HepG2 (cell line): Measurements from ENCODE around the gene UST. TPM values are rescaled to one million over a fixed set of nuclear protein-coding genes. Genes with fewer than 3 reads are reported as not detected.

Experiments
- ATAC-seq: fragments of 200-7000 bp; cut with Tn5 transposase; 3 replicates; pipeline ENCODE4 v1.9.1; 2020; ENCODE audit warnings: mild to moderate bottlenecking, moderate library complexity
- BruUV-seq: library from RNA; stranded (reverse); fragments of 400-500 nt; replicated peaks from 2 replicates; lab custom pipeline; 2021; lab: Mats Ljungman, UMichigan
- CTCF ChIA-PET: fragments of 300-600 bp; formaldehyde crosslinking; extraction: SDS; loops from one replicate; lab custom pipeline; 2021; ENCODE audit warnings: low total read pairs, inconsistent platforms, low intra/inter-chr PET ratio; lab: Yijun Ruan, JAX
- POLR2A ChIA-PET: fragments of 350-600 bp; sonication (Branson Sonifier 250); formaldehyde crosslinking; loops from one replicate; lab custom pipeline; 2020; ENCODE audit warnings: antibody characterized with exemption, inconsistent platforms; lab: Yijun Ruan, JAX
- DNase-seq: peaks from one replicate; pipeline ENCODE4 v3.0.0-alpha.2; 2015; ENCODE audit warnings: low spot score
- FAIRE-seq: peaks from 3 replicates; lab custom pipeline; 2011; peaks lifted over from hg19 to GRCh38; lab: Jason Lieb, UNC
- H2AFZ ChIP-seq: one replicate; pipeline ENCODE4 v1.6.1; 2011; ENCODE audit warnings: low read length, inconsistent platforms
- H3K27ac ChIP-seq: fragments of 300-600 bp; 3 replicates; pipeline ENCODE4 v1.8.0; 2011; ENCODE audit warnings: mixed run types, mild to moderate bottlenecking, mixed read lengths, low read length, inconsistent platforms; ENCODE audit not compliant: insufficient read depth; ENCODE audit errors: extremely low read length
- H3K27me3 ChIP-seq, 2 experiments: fragments of 200-600 bp in 1 of 2; 2 replicates in 1 of 2; 3 replicates in 1 of 2; pipeline versions ENCODE4 v1.6.0 to v1.8.0; 2011; ENCODE audit warnings: low read length in 2 of 2, mild to moderate bottlenecking in 2 of 2, moderate library complexity in 2 of 2, inconsistent platforms in 1 of 2; ENCODE audit not compliant: insufficient read depth in 2 of 2, control insufficient read depth in 1 of 2
- H3K36me3 ChIP-seq, 2 experiments: fragments of 200-600 bp in 1 of 2; replicated peaks in 1 of 2; 2 replicates in 1 of 2; 3 replicates in 1 of 2; pipeline versions ENCODE4 v1.5.1 to v1.8.0; 2011; ENCODE audit warnings: low read length in 2 of 2, inconsistent platforms in 1 of 2; ENCODE audit not compliant: insufficient read depth in 2 of 2, control insufficient read depth in 1 of 2
- H3K4me1 ChIP-seq: 2 replicates; pipeline ENCODE4 v1.5.1; 2012; ENCODE audit warnings: low read length, inconsistent platforms; ENCODE audit not compliant: insufficient read depth
- H3K4me2 ChIP-seq: 2 replicates; pipeline ENCODE4 v1.6.0; 2011; ENCODE audit warnings: low read depth, low read length, inconsistent platforms
- H3K4me3 ChIP-seq, 3 experiments: fragments of 200-600 bp in 1 of 3; sonication (generic), shearing (Covaris generic) in 1 of 3; replicated peaks in 1 of 3; 2 replicates each; pipeline ENCODE4 v1.5.1; 2011 to 2016; ENCODE audit warnings: low read length in 3 of 3, inconsistent platforms in 2 of 3, low read depth in 2 of 3, mild to moderate bottlenecking in 2 of 3, control low read depth in 1 of 3, mixed read lengths in 1 of 3; ENCODE audit not compliant: insufficient read depth in 1 of 3
- H3K79me2 ChIP-seq: one replicate; pipeline ENCODE4 v1.6.1; 2011; ENCODE audit warnings: low read length, inconsistent platforms; ENCODE audit not compliant: insufficient read depth
- H3K9ac ChIP-seq: 2 replicates; pipeline ENCODE4 v1.6.0; 2011; ENCODE audit warnings: mild to moderate bottlenecking, low read depth, low read length, inconsistent platforms; ENCODE audit not compliant: insufficient read depth
- H3K9me3 ChIP-seq: 2 replicates; pipeline ENCODE4 v1.5.1; 2012; ENCODE audit warnings: mild to moderate bottlenecking, low read length
- H4K20me1 ChIP-seq: 2 replicates; pipeline ENCODE4 v1.6.0; 2011; ENCODE audit warnings: inconsistent platforms, mild to moderate bottlenecking, low read length, moderate library complexity; ENCODE audit not compliant: insufficient read depth
- CENPX ChIP-seq: sonication (generic); formaldehyde crosslinking; IDR thresholded peaks from 2 replicates; pipeline ENCODE4 v1.9.0; 2021; ENCODE audit warnings: mild to moderate bottlenecking, missing genetic modification reagents, moderate library complexity
- IKZF4 ChIP-seq: sonication (generic); formaldehyde crosslinking; IDR thresholded peaks from 2 replicates; pipeline ENCODE4 v1.5.1; 2020; ENCODE audit warnings: borderline replicate concordance, mild to moderate bottlenecking, low read depth, missing genetic modification reagents; ENCODE audit errors: not compliant biosample characterization
- MAFF ChIP-seq: IDR thresholded peaks from 2 replicates; pipeline ENCODE4 v1.6.1; 2011; ENCODE audit warnings: low read depth, low read length, improper control_type of control experiment
- NPAS2 ChIP-seq: sonication (generic); formaldehyde crosslinking; IDR thresholded peaks from 2 replicates; pipeline ENCODE4 v1.8.0; 2022; ENCODE audit warnings: mild to moderate bottlenecking, missing genetic modification reagents, borderline replicate concordance
- SRSF4 ChIP-seq: fragments of 200-400 bp; formaldehyde crosslinking; IDR thresholded peaks from one replicate; pipeline ENCODE4 v1.6.1; 2018; ENCODE audit warnings: mild to moderate bottlenecking, low read depth, low read length, moderate library complexity; ENCODE audit not compliant: poor library complexity, severe bottlenecking
- ZNF776 ChIP-seq: sonication (generic); formaldehyde crosslinking; IDR thresholded peaks from 2 replicates; pipeline ENCODE4 v1.4.0; 2020; ENCODE audit warnings: mild to moderate bottlenecking, missing genetic modification reagents
- ZNF839 ChIP-seq: sonication (generic); formaldehyde crosslinking; IDR thresholded peaks from 2 replicates; pipeline ENCODE4 v1.4.0; 2020; ENCODE audit warnings: missing genetic modification reagents, mild to moderate bottlenecking, borderline replicate concordance
- WGBS: methylation state at CpG from one replicate; pipeline ENCODE4 v1.1.6; 2017; ENCODE audit warnings: low lambda C conversion rate; 5-methylcytosine and 5-hydroxymethylcytosine counted together
- in situ Hi-C: cut with HindIII; loops from 2 replicates; pipeline ENCODE4 v1.10.0; 2017; ENCODE audit warnings: low pct_unique_long_range_greater_than_20kb; ENCODE audit not compliant: extremely low pct_ligation_motif_present
- intact Hi-C: fragments of 100-400 bp; cut with micrococcal nuclease; formaldehyde crosslinking; loops from one replicate; pipeline ENCODE4 v1.10.0; 2022; ENCODE audit not compliant: unreplicated experiment
- polyA plus RNA-seq, 8 experiments: library from polyadenylated mRNA; depleted of rRNA in 3 of 8; stranded (reverse) in 7 of 8; unstranded in 1 of 8; fragments of >200 nt; fragmentation: Illumina TruSeq in 4 of 8; extraction: Trizol in 4 of 8; gene quantifications; 2 replicates each; pipeline versions ENCODE4 v1.2.1 to v1.2.3, GENCODE V29; 2011 to 2016; ENCODE audit warnings: low read depth in 4 of 8, missing spikeins in 1 of 8, mixed read lengths in 1 of 8; ENCODE audit not compliant: insufficient read depth in 1 of 8
- total RNA-seq, 5 experiments: library from RNA; depleted of rRNA; stranded (reverse); fragments of >200 nt; fragmentation: Illumina TruSeq; extraction: Trizol; gene quantifications; 2 replicates each; pipeline ENCODE4 v1.2.3, GENCODE V29; 2016; ENCODE audit warnings: low read depth in 1 of 5
- TF ChIP-seq, protein P1 (sequence below): sonication (generic); formaldehyde crosslinking; IDR thresholded peaks from 2 replicates; pipeline ENCODE4 v1.9.0; 2021; ENCODE audit warnings: missing genetic modification reagents, borderline replicate concordance
- TF ChIP-seq, protein P2 (sequence below): sonication (generic); formaldehyde crosslinking; IDR thresholded peaks from 2 replicates; pipeline ENCODE4 v1.5.0; 2020; ENCODE audit warnings: mild to moderate bottlenecking, missing genetic modification reagents, borderline replicate concordance

UST gene
- total and polyA plus RNA-seq, 2 of the 13 experiments (the other 11 are each of a cell fraction or from before 2014, with no cell fraction given): 0.27 TPM; not detected in 1

DNA sequence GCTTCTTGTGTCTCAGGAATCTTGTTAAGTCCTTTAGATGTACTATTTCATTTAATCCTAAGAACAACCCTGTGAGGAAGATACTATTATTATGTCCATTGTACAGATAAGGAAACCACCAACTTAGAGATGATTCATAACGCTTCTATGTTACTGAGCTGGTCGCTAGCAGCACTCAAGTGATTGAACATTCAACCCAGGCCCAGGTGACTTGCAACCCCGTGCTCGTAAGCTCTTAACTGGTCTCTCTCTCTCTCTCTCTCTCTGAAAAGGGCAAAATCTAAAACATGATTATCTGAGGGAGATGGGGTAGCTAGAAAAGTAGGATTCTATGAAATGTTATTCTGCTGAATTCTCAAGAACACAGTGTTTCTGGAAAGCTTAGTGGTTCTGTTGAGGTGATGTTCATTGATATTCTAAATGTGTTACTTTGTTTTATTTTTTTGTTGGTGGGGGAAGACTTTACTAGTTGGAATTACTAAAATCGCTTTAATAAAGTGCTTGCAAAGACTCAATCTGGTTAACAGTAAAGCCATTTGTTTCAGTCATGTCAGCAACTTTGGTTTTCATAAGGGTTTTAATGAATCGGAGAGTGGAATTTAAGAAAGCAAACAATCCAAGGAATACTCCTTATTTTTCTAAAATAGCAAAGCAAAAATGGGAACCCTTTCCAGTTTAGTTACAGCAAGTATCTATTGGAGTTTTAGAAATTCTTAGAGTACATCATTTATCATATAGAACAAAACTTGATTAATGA lies 305.7 kb downstream of the UST start (continued):
- TF ChIP-seq, protein P1, sequence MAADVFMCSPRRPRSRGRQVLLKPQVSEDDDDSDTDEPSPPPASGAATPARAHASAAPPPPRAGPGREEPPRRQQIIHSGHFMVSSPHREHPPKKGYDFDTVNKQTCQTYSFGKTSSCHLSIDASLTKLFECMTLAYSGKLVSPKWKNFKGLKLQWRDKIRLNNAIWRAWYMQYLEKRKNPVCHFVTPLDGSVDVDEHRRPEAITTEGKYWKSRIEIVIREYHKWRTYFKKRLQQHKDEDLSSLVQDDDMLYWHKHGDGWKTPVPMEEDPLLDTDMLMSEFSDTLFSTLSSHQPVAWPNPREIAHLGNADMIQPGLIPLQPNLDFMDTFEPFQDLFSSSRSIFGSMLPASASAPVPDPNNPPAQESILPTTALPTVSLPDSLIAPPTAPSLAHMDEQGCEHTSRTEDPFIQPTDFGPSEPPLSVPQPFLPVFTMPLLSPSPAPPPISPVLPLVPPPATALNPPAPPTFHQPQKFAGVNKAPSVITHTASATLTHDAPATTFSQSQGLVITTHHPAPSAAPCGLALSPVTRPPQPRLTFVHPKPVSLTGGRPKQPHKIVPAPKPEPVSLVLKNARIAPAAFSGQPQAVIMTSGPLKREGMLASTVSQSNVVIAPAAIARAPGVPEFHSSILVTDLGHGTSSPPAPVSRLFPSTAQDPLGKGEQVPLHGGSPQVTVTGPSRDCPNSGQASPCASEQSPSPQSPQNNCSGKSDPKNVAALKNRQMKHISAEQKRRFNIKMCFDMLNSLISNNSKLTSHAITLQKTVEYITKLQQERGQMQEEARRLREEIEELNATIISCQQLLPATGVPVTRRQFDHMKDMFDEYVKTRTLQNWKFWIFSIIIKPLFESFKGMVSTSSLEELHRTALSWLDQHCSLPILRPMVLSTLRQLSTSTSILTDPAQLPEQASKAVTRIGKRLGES (CRISPR knock-in tag): no peak
- no peak for TF ChIP-seq IKZF4 (CRISPR knock-in tag)
- TF ChIP-seq CENPX (CRISPR knock-in tag): no peak
- no peak for TF ChIP-seq ZNF776 (CRISPR knock-in tag)
- TF ChIP-seq NPAS2: no peak
- TF ChIP-seq SRSF4: no peak
- peak; percentile 78 for TF ChIP-seq MAFF

DNA sequence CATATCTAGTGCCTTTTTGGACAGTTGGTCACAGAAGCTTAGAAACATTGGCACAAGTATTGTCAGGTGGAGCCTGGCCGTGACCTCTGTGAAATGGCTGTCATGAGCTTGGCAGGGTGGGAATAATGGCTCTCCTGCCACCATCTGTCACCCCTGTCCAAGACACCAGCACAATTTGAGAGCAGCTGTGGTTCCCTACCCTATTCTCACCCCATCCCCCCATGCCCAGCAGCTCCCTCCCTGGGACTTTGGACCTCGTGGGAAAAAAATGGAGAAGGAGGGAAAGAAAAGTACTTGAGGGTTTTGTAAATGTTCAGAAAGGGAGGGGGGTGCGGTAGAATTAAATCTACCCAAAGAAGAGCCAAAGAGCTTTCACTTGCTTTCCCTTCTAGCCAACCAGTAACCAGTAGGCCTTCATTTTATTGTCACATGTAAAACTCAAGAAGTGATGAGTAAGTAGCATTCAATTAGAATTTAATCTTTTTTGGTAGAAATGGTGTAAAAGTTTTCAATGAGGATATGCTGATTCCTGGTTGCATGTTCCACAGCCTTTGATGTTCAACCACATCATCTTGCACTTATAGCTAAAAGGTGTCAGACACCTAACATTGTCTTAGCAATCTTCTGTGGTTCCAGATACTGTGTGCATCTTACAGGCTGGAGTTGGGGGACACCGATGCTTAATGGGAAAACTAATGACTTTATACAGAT lies 307.2 kb downstream of the UST start:
- POLR2A ChIA-PET: no interaction called here
- Histone ChIP-seq H3K4me2 (no peak overlapping the region), H2AFZ (no peak overlapping the region), H3K9me3 (no peaks in the 10 kb centered on the region), H3K27ac (no peak overlapping the region), H3K27me3 (no peaks in the 10 kb centered on the region), H3K4me3 (no peak overlapping the region), H4K20me1 (no peaks in the 10 kb centered on the region), H3K79me2 (no peaks in the 10 kb centered on the region), H3K36me3 (no peaks in the 10 kb centered on the region), H3K4me1 (peaks cover 23% of the 10 kb centered on the region), H3K9ac (no peak overlapping the region)
- DNase-seq (no peak), FAIRE-seq (no peak), ATAC-seq (peak; percentile 29)
- intact Hi-C loops (no loop called here), in situ Hi-C loops (no loop called here)
- 70% methylated on average over 4 of the region's 4 CpGs for WGBS
- no TSS peak for BruUV-seq
- CTCF ChIA-PET: no interaction called here
- TF ChIP-seq, protein P2, sequence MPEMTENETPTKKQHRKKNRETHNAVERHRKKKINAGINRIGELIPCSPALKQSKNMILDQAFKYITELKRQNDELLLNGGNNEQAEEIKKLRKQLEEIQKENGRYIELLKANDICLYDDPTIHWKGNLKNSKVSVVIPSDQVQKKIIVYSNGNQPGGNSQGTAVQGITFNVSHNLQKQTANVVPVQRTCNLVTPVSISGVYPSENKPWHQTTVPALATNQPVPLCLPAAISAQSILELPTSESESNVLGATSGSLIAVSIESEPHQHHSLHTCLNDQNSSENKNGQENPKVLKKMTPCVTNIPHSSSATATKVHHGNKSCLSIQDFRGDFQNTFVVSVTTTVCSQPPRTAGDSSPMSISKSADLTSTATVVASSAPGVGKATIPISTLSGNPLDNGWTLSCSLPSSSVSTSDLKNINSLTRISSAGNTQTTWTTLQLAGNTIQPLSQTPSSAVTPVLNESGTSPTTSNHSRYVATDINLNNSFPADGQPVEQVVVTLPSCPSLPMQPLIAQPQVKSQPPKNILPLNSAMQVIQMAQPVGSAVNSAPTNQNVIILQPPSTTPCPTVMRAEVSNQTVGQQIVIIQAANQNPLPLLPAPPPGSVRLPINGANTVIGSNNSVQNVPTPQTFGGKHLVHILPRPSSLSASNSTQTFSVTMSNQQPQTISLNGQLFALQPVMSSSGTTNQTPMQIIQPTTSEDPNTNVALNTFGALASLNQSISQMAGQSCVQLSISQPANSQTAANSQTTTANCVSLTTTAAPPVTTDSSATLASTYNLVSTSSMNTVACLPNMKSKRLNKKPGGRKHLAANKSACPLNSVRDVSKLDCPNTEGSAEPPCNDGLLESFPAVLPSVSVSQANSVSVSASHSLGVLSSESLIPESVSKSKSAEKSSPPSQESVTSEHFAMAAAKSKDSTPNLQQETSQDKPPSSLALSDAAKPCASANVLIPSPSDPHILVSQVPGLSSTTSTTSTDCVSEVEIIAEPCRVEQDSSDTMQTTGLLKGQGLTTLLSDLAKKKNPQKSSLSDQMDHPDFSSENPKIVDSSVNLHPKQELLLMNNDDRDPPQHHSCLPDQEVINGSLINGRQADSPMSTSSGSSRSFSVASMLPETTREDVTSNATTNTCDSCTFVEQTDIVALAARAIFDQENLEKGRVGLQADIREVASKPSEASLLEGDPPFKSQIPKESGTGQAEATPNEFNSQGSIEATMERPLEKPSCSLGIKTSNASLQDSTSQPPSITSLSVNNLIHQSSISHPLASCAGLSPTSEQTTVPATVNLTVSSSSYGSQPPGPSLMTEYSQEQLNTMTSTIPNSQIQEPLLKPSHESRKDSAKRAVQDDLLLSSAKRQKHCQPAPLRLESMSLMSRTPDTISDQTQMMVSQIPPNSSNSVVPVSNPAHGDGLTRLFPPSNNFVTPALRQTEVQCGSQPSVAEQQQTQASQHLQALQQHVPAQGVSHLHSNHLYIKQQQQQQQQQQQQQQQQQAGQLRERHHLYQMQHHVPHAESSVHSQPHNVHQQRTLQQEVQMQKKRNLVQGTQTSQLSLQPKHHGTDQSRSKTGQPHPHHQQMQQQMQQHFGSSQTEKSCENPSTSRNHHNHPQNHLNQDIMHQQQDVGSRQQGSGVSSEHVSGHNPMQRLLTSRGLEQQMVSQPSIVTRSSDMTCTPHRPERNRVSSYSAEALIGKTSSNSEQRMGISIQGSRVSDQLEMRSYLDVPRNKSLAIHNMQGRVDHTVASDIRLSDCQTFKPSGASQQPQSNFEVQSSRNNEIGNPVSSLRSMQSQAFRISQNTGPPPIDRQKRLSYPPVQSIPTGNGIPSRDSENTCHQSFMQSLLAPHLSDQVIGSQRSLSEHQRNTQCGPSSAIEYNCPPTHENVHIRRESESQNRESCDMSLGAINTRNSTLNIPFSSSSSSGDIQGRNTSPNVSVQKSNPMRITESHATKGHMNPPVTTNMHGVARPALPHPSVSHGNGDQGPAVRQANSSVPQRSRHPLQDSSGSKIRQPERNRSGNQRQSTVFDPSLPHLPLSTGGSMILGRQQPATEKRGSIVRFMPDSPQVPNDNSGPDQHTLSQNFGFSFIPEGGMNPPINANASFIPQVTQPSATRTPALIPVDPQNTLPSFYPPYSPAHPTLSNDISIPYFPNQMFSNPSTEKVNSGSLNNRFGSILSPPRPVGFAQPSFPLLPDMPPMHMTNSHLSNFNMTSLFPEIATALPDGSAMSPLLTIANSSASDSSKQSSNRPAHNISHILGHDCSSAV (CRISPR knock-in tag): no peak
- TF ChIP-seq ZNF839: no peak
